Right lobe of liver (tissue), 4 donors: ENCODE measurements around the gene NCMAP.

Experiments
- POLR2A ChIP-seq: fragments of 450-650 bp; IDR thresholded peaks from one replicate; pipeline ENCODE4 v1.6.1; 2017; ENCODE audit warnings: antibody characterized with exemption, mild to moderate bottlenecking
- TF ChIP-seq, protein P1 (sequence below), 4 donors: fragments of 200-600 bp in 3 of 4; fragments of 450-650 bp in 1 of 4; IDR thresholded peaks; one replicate each; pipeline versions ENCODE4 v1.5.1 to v1.8.0; 2016 to 2022; ENCODE audit warnings: antibody characterized with exemption in 4 of 4, mild to moderate bottlenecking in 2 of 4
- donor health status: DM: no; HTN: no; CAD: no.
- donor health status: DM: no; HTN: no; CAD: no.
- donor health status: DM: no; HTN: yes; CAD: no.

DNA sequence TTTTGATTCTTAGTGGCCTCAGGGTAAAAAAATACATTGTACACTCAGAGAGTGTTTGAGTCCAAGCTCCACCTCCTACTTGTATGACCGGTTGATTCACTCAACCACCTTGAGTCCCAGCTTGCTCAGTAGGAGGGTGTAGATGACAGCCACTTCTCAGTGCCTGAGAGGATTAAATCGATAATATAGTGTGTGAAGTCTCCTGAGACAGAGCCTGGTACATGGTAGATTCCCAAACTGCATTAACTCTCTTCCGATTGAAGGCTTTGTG lies 38.4 kb downstream of the NCMAP start:
- TF ChIP-seq, protein P1, sequence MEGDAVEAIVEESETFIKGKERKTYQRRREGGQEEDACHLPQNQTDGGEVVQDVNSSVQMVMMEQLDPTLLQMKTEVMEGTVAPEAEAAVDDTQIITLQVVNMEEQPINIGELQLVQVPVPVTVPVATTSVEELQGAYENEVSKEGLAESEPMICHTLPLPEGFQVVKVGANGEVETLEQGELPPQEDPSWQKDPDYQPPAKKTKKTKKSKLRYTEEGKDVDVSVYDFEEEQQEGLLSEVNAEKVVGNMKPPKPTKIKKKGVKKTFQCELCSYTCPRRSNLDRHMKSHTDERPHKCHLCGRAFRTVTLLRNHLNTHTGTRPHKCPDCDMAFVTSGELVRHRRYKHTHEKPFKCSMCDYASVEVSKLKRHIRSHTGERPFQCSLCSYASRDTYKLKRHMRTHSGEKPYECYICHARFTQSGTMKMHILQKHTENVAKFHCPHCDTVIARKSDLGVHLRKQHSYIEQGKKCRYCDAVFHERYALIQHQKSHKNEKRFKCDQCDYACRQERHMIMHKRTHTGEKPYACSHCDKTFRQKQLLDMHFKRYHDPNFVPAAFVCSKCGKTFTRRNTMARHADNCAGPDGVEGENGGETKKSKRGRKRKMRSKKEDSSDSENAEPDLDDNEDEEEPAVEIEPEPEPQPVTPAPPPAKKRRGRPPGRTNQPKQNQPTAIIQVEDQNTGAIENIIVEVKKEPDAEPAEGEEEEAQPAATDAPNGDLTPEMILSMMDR (IDR thresholded peaks at IDR 0.05) = no peak
- no peak for TF ChIP-seq POLR2A
